ENCODE data around the gene ABCA8.

Gene ABCA8

DNA sequence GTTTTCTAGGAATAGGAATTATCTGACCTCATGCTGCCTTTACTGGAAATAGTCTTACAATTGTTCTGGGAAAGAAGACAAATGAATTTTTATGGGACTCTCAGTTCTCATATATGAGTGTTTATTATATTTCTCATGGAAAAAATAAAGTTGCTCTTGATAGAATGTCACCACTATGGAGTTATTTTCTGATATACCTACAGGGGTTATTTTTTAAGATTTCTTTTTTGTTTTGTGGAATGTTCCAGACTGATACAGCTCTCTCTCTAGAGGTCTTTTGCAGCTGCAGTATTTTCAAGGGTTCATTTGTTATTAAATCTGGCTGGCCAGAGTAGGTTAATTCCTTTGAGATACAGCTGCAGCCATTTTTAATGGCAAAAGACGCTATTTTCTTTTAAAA, 100.7 kb downstream of the ABCA8 start:
- TF ChIP-seq HDGF (IDR thresholded peaks at IDR 0.05; ENCODE audit: borderline replicate concordance) (no peak), FOXK2 (IDR thresholded peaks at IDR 0.05) (no peak), NFRKB (IDR thresholded peaks at IDR 0.05) (no peak), FOXA1 (IDR thresholded peaks at IDR 0.05) (no peak)
- DNase-seq (ENCODE audit: extremely low spot score), result no peak
- ChIA-PET POLR2A (no interaction called here), CTCF (no interaction called here)

GRCh38 chr17:68853439-68853838, 101.8 kb downstream of the ABCA8 start:
- POLR2A ChIA-PET, result no interaction called here

GRCh38 chr17:68853036-68853435, 102.2 kb downstream of the ABCA8 start:
- TF ChIP-seq ELF4 (IDR thresholded peaks at IDR 0.05), result no peak
- TF ChIP-seq ZNF384 (IDR thresholded peaks at IDR 0.05), result no peak
- TF ChIP-seq NFRKB (IDR thresholded peaks at IDR 0.05), result no peak
- TF ChIP-seq, protein P1, sequence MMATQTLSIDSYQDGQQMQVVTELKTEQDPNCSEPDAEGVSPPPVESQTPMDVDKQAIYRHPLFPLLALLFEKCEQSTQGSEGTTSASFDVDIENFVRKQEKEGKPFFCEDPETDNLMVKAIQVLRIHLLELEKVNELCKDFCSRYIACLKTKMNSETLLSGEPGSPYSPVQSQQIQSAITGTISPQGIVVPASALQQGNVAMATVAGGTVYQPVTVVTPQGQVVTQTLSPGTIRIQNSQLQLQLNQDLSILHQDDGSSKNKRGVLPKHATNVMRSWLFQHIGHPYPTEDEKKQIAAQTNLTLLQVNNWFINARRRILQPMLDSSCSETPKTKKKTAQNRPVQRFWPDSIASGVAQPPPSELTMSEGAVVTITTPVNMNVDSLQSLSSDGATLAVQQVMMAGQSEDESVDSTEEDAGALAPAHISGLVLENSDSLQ (IDR thresholded peaks at IDR 0.05), result no peak
- TF ChIP-seq BHLHE40 (IDR thresholded peaks at IDR 0.05; ENCODE audit: borderline replicate concordance), result no peak
- POLR2A ChIA-PET, result no interaction called here
- no peak for DNase-seq (ENCODE audit: extremely low spot score)
- CTCF ChIA-PET, result no interaction called here

More at GRCh38 chr17:68853439-68853838, 101.8 kb downstream of the ABCA8 start:
- DNase-seq (ENCODE audit: extremely low spot score), result no peak
- TF ChIP-seq FOXK2 (IDR thresholded peaks at IDR 0.05), result no peak
- TF ChIP-seq ELF4 (IDR thresholded peaks at IDR 0.05), result no peak
- no peak for TF ChIP-seq CTBP1 (IDR thresholded peaks at IDR 0.05; ENCODE audit: borderline replicate concordance)
- TF ChIP-seq ZNF384 (IDR thresholded peaks at IDR 0.05), result no peak
- TF ChIP-seq HDGF (IDR thresholded peaks at IDR 0.05; ENCODE audit: borderline replicate concordance), result no peak
- no peak for TF ChIP-seq ARNT (IDR thresholded peaks at IDR 0.05)
- no peak for TF ChIP-seq FOXM1 (IDR thresholded peaks at IDR 0.05; ENCODE audit: borderline replicate concordance)
- CTCF ChIA-PET, result no interaction called here

DNA sequence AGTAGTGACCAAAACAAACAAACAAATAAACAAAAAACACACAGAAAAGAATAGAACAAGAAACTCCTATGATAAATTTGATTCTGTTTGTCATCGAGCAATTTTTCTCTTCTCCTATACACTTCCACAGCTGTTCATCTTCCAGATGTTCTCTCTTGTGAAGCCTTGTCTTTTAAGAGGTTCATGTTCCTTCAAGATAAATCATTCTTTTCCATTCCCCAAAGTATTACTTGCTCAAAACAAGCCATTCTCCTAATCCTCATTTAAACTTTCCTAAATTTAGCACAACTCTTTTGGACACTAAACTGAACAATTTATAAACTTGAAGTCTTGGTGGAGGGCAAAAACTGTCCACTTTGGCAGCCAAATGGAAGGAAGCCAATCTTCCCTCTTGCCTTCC, 103.3 kb downstream of the ABCA8 start:
- ChIA-PET CTCF (no interaction called here), POLR2A (no interaction called here)
- TF ChIP-seq LEF1 (IDR thresholded peaks at IDR 0.05; ENCODE audit: borderline replicate concordance) (no peak), TARDBP (IDR thresholded peaks at IDR 0.05) (no peak), SUZ12 (IDR thresholded peaks at IDR 0.05) (no peak), FOXK2 (IDR thresholded peaks at IDR 0.05) (no peak), FOXM1 (IDR thresholded peaks at IDR 0.05; ENCODE audit: borderline replicate concordance) (no peak), L3MBTL2 (conservative IDR thresholded peaks at IDR 0.05) (no peak)
- no peak for DNase-seq (ENCODE audit: extremely low spot score)

DNA sequence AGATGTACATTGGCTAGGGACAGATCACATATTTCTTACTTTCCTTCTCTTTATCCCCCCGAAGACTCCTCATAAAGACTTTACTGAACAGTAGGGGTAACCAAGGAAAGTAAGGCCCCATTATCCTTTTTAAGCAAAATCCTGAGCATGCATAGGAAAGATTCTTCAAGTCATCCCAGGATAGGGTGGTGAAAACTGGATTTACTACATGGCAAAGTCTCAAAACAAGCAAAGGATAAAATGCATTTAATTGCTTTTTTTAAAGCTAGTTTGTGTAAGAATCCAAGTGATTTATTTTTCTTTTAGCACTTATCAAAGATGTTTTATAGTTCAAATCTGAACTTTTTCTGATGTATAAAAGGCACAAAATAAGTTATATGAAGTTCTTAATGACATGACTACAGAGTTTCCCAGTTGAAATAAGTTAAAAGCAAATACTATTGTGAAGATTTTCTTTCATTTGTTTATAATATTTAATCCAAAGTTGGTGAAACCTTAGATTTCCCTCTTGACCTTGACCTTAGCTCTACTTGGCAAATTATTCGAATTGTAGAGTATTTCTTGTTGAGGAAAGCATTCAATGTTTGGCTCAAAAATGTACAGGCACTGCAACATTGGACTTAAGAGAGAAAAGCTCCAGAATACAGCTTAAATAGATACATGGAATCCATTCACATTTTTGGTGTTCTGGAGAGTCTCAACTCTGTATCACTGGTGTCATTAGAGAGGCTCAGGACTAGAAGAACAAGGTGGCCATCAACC, 104.3 kb downstream of the ABCA8 start:
- ChIA-PET CTCF (no interaction called here), POLR2A (no interaction called here)
- DNase-seq (ENCODE audit: extremely low spot score), result no peak
- TF ChIP-seq L3MBTL2 (conservative IDR thresholded peaks at IDR 0.05) (no peak), ELF4 (IDR thresholded peaks at IDR 0.05) (no peak), BHLHE40 (IDR thresholded peaks at IDR 0.05; ENCODE audit: borderline replicate concordance) (no peak), CTBP1 (IDR thresholded peaks at IDR 0.05; ENCODE audit: borderline replicate concordance) (no peak), SUZ12 (IDR thresholded peaks at IDR 0.05) (no peak), SP1 (IDR thresholded peaks at IDR 0.05) (no peak), ARNT (IDR thresholded peaks at IDR 0.05) (no peak), NFRKB (IDR thresholded peaks at IDR 0.05) (no peak), ZNF384 (IDR thresholded peaks at IDR 0.05) (no peak), FOXK2 (IDR thresholded peaks at IDR 0.05) (no peak), FOXM1 (IDR thresholded peaks at IDR 0.05; ENCODE audit: borderline replicate concordance) (no peak), HDGF (IDR thresholded peaks at IDR 0.05; ENCODE audit: borderline replicate concordance) (no peak), LEF1 (IDR thresholded peaks at IDR 0.05; ENCODE audit: borderline replicate concordance) (no peak), FOXA1 (IDR thresholded peaks at IDR 0.05) (no peak), TARDBP (IDR thresholded peaks at IDR 0.05) (no peak)
- TF ChIP-seq, protein P1 (IDR thresholded peaks at IDR 0.05), result no peak

DNA sequence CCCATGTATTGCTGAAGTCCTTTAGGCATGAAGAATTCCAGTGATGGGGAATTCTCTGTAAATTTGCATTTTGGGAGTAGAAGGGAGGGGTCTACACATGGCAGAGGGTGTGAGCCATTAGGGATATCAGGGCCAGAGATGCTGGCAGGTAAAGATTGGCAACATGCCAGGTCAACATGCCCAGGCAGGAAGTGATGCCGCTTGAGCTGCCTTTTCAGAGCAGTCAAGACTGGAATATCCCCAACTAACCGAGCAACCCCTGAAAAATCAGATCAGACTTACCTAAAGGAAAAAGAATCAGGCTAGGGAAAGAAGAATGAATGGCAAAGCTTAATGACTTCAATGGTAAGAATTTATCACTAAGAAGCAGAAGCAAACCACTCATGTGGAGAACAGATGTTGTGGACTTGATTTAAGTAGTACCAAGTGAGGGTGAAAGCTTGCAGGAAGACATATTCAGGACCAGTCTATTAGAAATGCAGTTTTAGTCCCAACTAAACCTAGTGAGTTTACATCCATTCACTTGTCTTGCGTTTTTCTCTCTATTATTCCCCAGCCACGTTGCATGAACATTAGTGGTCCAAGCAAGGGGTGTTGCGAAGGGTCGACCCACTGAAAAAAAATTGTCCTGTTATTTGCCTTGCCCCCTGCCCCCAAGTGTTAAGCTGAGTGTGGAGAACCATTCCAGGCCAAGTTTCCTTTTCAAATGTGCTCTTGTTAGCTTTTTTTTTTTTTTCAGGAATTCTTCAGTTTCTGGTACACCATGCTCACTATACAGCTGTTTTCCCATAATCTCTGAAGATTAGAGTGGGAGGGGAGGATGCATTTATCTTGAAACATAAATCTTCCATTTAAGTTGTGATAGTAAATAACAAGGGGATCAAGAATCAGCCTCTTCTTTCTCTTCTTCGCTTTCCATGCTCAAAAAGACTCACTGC, 105.2 kb downstream of the ABCA8 start:
- POLR2A ChIA-PET, result no interaction called here
- CTCF ChIA-PET, result no interaction called here
- TF ChIP-seq CTBP1 (IDR thresholded peaks at IDR 0.05; ENCODE audit: borderline replicate concordance) (no peak), L3MBTL2 (conservative IDR thresholded peaks at IDR 0.05) (no peak), ZNF384 (IDR thresholded peaks at IDR 0.05) (no peak)
- DNase-seq (ENCODE audit: extremely low spot score), result no peak

DNA sequence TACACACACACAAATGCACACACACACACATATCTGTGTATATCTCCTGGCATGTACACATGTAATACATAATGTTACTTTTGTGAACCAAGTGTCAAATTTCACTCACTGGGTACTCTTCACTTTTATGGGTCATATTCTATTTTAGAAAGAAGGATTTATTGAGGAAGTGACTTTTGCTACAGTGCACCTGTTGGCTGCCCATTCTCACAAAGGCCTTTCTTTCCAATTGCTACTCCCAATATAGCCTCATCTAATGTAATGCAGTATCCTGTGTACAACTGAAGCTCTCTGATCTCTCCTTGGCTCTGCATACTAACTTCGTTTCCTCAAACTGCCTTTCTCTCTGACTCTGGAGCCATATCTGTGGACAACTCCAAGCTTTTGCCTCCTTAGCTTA, 107.5 kb downstream of the ABCA8 start:
- TF ChIP-seq SUZ12 (IDR thresholded peaks at IDR 0.05) (no peak), NFRKB (IDR thresholded peaks at IDR 0.05) (no peak), TARDBP (IDR thresholded peaks at IDR 0.05) (no peak), LEF1 (IDR thresholded peaks at IDR 0.05; ENCODE audit: borderline replicate concordance) (no peak), ELF4 (IDR thresholded peaks at IDR 0.05) (no peak), L3MBTL2 (conservative IDR thresholded peaks at IDR 0.05) (no peak), SP1 (IDR thresholded peaks at IDR 0.05) (no peak)
- ChIA-PET CTCF (no interaction called here), POLR2A (no interaction called here)
- DNase-seq (ENCODE audit: extremely low spot score), result no peak

Data from HEK293T (cell line).